Fibroblast of pulmonary artery (primary cell): ENCODE results near the gene DNAJA3.
A peak's percentile ranks its signal among the peaks of the same experiment; 100 is the strongest.

Experiments used
- DNase-seq: peaks from one replicate; pipeline ENCODE4 v3.0.0-alpha.2; 2010; ENCODE audit warnings: low read depth
- H3K4me3 ChIP-seq: replicated peaks from 2 replicates; pipeline ENCODE4 v1.5.1; 2011; ENCODE audit warnings: low read depth, mild to moderate bottlenecking, control low read depth, low read length, moderate library complexity
- CTCF ChIP-seq: IDR thresholded peaks from 2 replicates; pipeline ENCODE4 v1.5.1; 2011; ENCODE audit warnings: mild to moderate bottlenecking, control low read depth, low read length, inconsistent platforms; ENCODE audit errors: missing control alignments

The DNAJA3 gene

DNA sequence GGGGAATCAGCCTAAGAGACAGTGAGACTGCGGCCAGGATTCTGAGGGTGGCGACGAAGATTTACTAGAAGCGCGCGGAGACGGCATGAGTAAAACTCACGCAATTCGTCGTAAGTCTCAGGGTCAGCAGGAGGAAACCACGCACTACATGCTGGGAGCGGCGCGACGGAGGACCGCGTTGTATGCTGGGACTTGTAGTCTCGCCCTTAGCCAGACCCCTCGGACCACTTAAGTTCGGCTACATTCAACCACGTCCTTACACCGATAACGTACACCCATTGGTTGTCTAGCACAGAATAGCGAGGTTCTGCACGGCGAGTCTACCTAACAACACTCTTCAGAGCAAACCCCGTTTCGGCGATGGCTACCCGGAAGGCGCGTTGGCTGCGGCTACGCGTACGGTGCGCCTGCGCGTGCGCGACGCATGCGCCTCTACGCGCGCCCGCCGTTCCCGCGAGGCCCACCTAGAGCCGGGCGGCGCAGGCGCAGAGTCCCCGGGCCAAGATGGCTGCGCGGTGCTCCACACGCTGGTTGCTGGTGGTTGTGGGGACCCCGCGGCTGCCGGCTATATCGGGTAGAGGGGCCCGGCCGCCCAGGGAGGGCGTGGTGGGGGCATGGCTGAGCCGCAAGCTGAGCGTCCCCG lies at the start of gene DNAJA3:
DNAJA3 (plus strand) TSS at position 491 of the 643 bp plus-strand sequence; CDS start at position 505, 14 bp downstream.
- TF ChIP-seq CTCF = no peak
- H3K4me3 ChIP-seq = peak within 1 kb of the TSS; percentile 80
- DNase-seq = peak; percentile 96

DNA sequence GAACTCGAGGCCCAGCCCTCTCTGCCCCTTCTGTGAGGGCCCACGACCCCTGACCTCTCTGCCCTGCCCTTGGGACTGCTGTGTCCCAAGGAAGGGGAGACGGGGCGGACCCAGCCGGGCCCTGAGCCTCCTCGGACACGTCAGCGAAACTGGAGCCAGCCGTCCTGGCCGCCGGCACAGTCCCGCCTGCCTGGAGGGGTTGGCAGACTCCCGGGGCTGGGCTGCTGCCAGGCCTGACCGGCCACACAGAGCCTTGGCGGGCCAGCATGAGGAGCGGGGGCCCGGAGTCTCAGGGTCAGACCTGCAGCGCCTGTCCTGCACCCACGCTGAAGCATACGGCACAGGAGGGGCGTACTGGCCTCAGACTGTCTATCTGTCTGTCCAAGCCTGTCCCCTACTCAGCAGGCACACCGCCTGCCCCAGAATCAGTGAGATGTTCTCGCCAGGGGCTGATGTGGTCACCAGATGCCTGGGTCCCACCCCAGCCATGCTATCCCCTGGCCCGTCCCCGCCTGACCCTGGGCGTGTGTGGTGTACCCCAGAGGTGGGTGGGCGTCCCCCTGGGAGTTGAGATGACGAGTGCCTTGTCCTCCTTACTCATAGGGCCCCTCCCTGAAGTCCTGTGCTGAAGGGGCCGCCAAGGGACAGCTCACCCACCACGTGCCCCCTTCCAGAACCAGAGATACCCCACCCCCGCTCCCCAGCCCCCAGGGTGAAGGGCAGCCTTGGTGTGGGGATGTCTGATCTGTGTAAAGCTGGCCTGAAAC lies 49.4 kb upstream of the DNAJA3 start:
- DNase-seq = peak; percentile 86
- no peak for TF ChIP-seq CTCF
- H3K4me3 ChIP-seq = peak overlapping the region; percentile 30

DNA sequence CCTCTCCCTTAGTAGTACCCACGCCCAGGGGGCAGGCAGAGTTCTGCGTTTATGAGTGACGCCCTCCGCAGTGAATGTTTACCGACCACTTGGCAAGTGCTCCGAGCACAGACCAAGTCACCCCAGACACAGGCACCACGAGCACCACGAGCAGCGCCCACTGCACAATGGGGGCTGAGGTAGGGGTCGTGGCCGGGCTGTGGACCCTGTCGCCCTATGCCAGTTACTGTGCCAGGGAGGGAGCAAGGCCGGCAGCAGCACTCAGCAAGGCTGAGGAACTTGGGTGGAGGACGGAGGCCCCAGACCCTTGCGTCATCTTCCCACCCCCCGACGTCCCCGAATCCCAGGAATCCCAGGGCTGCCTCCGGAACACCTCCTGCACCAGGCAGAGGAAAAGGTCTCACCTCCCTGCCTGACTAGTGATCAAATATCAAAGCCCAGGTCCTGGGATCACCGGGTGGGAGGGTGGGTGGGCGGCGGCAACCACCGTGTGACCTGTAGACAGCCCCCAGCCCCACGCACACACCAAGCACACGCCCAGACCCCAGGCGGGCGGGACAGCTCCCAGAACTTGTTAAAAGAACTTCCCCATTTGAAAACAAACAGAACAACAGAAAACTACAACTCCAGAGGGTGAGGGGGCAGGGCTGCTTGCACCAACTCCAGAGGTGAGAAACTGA lies 48.6 kb upstream of the DNAJA3 start:
- no peak overlapping the region for H3K4me3 ChIP-seq
- no peak for TF ChIP-seq CTCF
- no peak for DNase-seq

DNA sequence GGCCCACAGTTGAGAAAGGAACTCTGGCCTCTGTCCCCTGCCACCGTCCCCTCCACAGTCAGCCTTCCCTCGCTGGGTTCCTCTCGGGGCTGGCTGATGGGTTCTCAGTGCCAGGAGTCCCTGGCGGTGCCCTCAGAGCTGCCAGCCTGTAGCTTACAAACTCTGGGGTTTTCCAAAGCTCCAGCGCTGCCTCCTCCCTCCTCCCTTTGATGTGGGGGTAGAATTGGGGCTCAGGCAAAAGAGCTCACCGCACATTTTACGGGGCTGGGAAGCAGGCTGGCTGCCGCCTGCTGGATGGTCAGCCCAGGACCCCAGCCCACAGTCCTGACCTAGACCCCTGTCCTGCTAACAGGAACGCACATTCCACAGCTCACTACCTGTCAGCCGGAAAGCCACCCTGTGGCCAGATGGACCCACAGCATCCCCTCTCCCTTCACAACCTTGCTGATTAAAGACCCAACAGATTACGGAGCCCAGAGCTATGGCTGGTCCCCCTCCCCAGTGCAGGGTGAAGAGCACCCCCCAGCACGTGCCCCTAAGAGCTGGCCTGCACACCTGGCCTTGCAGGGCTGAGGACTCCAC lies 48.0 kb upstream of the DNAJA3 start:
- DNase-seq = no peak
- no peak for TF ChIP-seq CTCF
- H3K4me3 ChIP-seq = no peak overlapping the region

GRCh38 chr16:4378161-4378666 lies 47.5 kb upstream of the DNAJA3 start:
- no peak for DNase-seq
- no peak overlapping the region for H3K4me3 ChIP-seq
- no peak for TF ChIP-seq CTCF

DNA sequence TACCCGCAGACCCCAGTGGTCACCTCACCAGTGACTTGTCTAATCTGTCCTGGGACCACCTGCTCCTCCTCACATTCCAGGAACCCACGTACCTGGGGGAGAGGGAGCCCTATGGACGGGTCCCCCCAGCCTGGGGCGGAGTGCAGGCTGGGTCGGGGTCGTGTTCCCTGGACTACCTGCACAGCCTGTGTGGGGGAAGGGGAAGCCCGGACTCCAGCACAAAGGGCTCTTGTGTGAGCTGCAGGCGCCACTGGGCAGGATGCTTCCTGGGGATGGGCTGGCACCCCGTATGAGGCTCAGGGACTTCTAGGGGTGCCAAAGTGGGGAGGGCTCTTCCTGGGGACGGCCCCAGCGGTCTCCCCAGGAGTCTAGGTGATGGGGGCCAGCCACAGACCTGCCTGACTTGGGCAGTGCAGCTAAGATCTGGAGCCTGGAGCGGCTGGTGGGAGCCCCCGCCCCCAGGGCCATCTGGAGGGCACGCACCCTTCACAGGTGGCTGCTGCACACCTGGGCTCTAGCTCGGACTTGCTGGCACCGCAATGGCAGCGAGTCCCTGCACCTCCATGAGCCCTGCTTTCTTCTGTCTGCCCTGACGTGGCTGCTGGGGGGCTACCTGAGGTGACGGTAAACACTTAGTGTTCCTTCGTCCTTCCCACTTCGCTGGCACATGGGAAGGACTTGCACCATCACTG lies 46.5 kb upstream of the DNAJA3 start:
- no peak for DNase-seq
- TF ChIP-seq CTCF = no peak
- H3K4me3 ChIP-seq = no peak overlapping the region
